Muscle of back (tissue), 11 donors: ENCODE measurements around the gene PNPLA5. TPM values are rescaled to one million over a fixed set of nuclear protein-coding genes. Genes with fewer than 3 reads are reported as not detected.
A peak's percentile ranks its signal among the peaks of the same experiment; 100 is the strongest.

Experiments
- DNase-seq, 3 donors: peaks; one replicate each; pipeline versions ENCODE4 v3.0.0 to v3.0.0-alpha.2; 2013
- polyA plus RNA-seq, 10 donors: library from polyadenylated mRNA; unstranded; fragments of 120-200 nt; gene quantifications; one replicate each; pipeline ENCODE4 v1.2.1, GENCODE V29; 2013; ENCODE audit not compliant: insufficient read length in 10 of 10

Gene PNPLA5
- polyA plus RNA-seq, 10 donors = 0.08 TPM; not detected in 9

DNA sequence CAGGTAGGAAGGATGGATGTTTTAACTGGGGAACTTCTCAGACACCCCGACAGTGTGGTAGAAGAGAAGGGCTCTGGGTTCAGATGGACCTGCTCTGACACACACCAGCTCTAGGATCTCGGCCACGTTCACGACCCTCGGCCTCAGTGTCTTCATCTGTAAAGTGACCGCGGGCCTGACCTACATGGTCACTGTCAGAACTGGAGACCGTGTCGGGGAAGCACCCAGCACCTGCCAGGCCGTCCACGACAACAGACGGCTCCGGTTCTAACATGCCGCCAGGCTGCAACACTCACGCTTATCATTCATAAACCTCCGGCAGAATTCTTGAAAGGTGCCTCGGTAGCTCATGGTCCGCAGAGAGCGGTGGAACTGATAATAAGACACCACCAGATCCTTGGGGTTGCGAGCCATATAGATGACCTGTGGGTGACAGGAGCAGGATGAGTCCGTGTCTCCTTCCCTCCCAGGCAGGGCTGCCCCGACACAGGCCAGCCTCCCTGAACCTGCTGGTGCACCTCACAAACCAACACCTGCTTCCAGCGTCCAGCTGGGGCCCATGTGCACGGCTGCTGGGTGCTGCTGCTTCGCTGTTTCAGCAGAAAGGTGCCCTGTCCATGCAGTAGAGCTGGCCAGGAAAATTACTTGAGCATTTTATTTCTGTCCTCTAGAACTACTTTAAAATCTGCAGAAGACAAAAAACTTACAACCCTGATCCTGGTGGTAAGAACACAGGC, 53.1 kb downstream of the PNPLA5 start:
- no peak for DNase-seq

DNA sequence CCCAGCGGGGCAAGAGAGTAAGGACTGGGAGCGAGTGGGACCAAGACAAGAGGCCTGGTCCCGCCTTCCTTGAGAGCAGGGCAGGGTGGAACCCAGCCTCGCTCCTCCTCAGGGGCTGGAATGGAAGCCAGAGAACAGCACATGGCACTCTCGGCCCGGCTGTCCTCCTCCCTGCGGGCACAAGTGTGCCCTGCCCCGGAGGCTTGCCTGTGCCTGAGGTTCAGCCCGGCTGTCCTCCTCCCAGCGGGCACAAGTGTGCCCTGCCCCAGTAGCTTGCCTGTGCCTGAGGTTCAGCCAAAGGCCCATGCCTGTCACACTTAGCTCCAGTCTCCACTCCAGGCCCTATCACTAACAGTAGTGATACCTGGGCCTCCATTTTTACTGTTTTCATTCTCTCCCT, 53.7 kb downstream of the PNPLA5 start:
- DNase-seq = no peak

DNA sequence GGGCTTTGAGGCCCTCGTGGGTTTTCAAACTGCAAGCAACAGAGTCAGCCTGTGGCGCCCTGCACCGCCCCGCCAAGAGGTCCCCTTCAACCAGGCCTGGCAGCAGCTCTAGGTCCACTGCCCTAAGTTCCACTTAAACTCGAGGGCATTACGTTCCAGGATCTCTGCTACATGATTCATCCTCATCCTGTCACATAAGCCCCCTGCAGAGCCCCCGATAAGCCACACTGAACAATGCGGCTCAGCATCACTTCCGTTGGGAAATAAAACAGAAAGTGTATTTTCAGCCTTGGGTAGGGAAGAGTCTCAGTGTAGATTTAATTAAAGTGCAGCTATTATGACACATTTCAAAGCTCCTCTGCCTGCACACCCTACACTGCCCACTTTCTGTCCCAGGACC, 54.1 kb downstream of the PNPLA5 start:
- no peak for DNase-seq

DNA sequence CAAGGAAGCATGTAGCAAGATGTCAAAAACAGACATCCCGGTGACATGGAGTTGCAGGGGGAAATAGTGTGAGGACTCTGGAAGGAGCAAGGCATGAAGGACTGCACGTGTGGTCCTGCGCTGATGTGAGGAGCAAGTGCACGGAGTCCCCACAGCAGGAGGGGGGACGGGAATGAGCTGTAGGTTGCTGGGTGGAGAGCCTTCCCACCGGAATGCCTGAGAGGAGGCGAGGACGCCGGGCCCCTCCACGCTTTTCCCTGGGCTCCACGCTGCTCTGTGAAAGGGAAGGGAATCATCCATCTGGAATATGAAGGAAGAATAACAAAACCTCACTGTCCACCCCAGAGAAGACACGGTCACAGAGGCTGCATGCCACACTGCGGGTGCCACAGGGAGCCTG, 56.1 kb downstream of the PNPLA5 start:
- no peak for DNase-seq

DNA sequence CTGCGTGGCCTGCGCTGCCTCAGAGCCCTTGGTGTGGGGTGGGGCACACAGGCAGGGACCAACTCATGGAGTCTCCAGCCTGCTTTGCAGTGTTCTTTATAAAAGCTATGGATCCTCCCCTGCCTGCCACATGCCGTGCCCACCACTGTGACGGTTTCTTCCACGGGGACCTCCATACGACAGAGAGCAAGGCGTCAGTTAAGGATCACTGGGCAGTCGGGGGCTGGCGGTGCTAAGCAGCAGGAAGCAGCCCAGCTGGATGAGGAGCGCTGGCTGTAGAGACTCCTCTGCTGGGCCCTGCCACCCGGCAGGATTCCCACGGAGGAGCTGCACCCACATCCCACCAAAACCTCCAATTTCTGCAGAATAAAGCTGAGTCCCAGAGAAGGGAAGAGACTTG, 56.6 kb downstream of the PNPLA5 start:
- DNase-seq = no peak

DNA sequence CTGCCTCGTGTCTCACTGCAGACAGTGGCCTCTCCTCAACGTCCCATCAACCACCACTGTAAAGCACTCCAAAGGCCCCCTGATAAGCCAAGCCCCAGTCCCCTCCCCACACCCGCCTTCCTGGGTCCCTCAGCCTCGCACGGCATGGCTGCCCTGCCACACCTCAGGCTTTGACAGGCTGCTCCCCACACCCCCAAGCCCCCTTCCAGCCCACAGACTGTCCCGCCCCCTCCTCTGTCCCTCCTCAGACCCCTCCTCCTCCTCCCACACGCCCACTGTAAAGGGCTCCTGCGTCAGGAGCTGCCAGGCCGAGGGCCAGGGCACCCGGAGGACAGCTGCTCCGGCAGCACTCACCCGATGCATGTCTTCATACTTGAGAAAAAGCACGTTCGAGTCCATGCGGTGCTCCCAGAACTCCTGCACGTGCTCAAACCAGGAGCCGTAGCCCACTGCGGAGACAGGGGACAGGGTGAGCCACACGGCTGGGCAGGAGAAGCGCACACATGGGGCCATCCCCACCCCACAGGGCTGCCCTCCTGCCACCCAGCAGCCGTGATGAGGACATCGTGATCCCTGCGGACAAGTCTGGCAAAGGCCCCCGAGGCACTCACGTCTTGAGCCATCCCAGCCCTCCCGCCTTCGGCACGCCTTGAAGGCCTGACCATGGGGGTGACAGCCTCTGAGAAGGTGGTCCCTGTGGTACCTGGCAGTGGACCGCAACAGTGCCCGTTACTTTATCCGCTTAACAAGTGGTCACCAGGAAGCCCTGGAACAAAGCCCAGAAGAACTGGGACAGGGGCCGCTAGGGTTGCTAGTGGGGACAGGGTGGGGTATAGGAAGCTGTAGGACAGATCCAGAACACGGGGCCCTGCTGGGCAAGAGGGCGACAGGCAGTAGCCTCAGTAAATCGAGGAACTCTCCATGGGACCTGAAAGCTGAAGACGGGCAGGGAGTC, 58.2 kb downstream of the PNPLA5 start:
- DNase-seq = no peak

DNA sequence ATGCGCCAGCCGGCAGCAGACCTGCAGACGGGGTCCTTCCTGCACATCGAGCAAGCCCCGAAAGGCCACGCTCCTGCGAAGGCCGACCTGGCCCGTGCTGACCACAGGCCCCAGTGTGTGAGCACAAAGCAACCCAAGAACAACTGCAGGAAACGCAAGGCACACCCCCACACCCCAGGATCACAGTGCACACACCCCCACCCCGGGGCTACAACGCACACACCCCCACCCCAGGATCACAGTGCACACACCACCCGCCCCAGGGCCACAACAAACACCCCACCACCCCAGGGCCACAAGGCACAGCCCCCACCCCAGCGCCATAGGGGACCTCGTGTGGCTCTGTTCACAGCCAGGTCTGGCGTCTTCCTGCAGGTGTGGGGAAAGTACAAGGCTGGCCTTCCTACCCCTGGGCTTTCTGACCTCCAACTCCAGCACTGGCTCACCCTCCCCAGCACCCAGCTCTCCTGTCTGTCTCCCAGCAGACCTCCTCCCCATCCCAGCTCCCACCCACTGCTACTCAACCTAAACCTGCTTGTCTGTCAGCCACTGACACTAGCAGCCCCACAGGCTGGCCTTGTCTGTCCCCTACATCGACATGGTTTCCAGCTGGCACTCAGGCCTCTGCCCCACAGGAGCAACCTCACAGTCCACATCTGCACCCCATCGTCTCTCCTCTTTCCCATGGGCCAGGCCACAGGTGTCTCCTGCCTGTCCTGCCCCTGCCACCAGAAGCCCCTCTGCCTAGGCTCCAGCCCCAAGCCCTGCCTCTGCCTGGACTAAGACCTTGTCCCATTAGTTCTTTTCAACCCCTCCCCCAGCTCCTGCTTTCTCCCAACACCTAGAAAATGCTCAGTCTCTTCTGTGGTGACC, 59.2 kb downstream of the PNPLA5 start:
- no peak for DNase-seq

DNA sequence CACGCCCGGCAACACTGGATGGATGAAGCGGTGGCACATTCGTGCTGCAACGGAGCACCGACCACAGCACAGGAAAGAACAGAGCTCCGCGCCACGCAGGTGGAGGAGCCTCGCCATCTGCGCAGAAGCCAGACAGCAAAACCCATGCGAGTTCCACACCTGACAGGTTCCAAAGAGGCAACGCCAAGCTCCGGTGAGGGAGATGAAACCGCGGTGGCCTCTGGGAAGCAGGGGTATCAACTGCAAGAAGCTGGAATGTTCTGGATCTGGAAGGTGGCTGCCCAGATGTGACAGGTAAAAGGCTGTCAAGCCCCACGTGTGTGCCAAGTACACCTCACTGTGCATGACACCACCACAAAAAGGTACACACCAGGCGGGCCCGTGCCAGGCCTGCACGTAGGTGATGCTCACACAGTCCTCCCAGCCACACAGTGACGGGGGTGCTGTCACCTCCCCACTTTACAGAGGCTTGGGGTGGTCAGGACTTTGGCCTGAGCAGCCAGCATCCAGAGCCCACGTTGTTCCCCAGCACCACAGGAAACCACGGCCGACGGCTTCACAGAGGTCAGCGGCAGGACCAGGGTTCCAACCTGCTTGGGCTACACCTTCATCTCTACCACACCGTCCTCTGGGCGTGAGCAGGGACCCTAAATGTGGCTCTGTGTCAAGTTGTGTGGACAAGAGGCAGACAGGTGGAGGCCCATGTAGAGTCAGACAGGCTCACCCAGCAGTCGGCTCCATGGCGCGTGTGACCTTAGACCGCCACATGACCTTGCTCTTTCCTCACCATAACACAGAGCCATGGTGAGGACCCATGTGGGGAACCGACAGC, 60.0 kb downstream of the PNPLA5 start:
- no peak for DNase-seq

DNA sequence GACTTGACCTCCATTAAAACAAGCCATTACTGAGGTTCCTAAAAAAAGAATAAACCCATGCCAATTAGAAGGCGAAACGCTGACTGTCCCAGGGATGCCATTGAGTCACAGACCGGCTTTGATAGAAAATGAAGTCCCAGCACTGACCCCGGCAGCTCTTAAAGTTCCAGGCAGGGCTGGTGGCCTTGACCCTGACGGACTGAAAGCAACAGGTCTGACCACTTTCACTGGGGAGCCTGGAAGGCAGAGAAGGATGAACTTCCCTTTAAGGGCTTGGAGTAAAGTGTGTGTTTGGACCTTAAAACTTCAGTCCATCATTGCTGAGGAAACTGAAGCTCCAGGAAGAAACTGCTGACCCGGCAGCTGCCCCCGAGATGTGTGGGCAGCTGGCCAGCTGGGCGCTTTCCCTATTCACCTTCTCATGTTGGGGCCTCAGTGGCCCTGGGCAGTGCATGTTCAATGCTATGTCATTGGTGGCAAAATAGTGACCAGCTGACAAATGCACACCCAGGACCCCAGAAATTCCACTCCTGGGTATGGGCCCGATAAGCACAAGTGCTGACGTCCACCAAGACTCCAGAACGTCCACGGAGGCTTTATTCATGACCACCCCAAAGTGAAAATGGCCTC, 60.8 kb downstream of the PNPLA5 start:
- no peak for DNase-seq

DNA sequence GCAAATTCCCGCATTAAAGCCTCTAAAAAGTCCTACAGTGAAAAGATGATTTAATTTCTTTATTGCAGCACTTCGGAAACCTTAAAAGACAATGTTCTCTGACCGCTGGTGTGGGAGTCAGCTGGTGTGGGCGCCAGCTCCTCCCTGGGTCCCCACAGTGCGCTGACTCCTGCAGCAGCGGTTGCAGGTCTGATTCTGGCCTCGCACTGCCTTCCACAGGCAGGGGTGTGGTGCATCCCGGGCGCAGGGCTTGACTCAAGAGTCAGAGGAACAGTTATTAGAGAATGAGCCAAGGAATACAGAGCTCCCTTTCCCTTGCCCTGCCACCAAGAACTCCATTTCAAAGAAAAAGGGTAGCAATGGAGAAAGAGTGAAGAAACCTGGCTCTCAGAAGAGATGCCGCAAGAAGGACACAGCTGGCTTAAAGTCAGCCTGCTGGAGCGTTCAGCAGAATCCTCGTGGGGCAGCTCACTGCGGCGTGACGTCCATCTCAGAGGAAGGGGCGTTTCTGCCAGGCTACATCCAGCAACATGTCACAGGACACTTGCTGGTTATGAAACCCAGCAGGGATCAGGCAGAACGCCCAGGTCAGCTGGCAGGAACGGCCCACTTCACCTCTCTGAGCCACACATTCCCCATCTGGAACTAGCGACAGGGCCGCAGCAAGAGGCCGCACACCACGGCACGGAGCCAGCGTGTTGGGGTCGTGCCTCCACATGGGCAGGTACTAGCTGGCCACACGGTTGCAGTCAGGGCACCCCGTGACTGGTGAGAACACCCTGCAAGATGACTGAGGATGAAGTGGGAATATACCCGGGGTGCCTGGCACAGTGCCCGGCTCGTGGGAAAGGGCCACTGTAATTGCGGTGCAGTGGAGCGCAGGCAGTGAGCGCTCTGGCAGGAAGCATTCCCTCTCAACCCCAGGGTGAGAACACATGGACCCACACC, 61.6 kb downstream of the PNPLA5 start:
- peak in 1 of 3 donors; percentile 59 for DNase-seq

Other genes starting within 250 kb of the PNPLA5 start
- gene EFCAB6, start 79.7 kb downstream of the PNPLA5 start, polyA plus RNA-seq = 1 to 10 TPM in 1 of 10 donors, under 1 TPM in 9; 0.61 to 1.3 (median 0.80) TPM
- gene SULT4A1, start 29.5 kb downstream of the PNPLA5 start, polyA plus RNA-seq = 1 to 10 TPM; 1.0 to 3.4 (median 2.2) TPM
- 1 to 10 TPM in 1 of 10 donors, under 1 TPM in 9; 0.21 to 1.1 (median 0.46) TPM for gene PNPLA3, start 31.8 kb upstream of the PNPLA5 start, polyA plus RNA-seq
- gene SAMM50, start 63.4 kb upstream of the PNPLA5 start, polyA plus RNA-seq = 10 to 100 TPM; 44.7 to 56.9 (median 53.1) TPM
- gene PARVB, start 132.3 kb upstream of the PNPLA5 start, polyA plus RNA-seq = 10 to 100 TPM; 31.4 to 42.7 (median 39.0) TPM